GM12878 (cell line): ENCODE data around the gene PF4V1. TPM values are rescaled to one million over a fixed set of nuclear protein-coding genes. Genes with fewer than 3 reads are reported as not detected.

Experiments
- ATAC-seq: fragments of 200-7000 bp; cut with Tn5 transposase; 3 replicates; pipeline ENCODE4 v1.9.1; 2020; ENCODE audit warnings: mild to moderate bottlenecking, moderate library complexity
- BruUV-seq: library from RNA; stranded (reverse); fragments of 400-500 nt; replicated peaks from 2 replicates; lab custom pipeline; 2021; lab: Mats Ljungman, UMichigan
- CTCF ChIA-PET: fragments of 300-600 bp; sonication (Branson Sonifier 250); formaldehyde crosslinking; extraction: SDS; loops from one replicate; lab custom pipeline; 2021; ENCODE audit warnings: inconsistent platforms; lab: Yijun Ruan, JAX
- POLR2A ChIA-PET: fragments of 350-600 bp; formaldehyde crosslinking; extraction: SDS; loops from one replicate; lab custom pipeline; 2021; ENCODE audit warnings: inconsistent platforms; lab: Charles Lee
- RAD21 ChIA-PET: fragments of 300-600 bp; sonication (Branson Sonifier 250); formaldehyde crosslinking; loops from one replicate; lab custom pipeline; 2023; ENCODE audit warnings: antibody characterized with exemption; ENCODE audit not compliant: unreplicated experiment; lab: Charles Lee
- SMC1A ChIA-PET: fragments of 300-600 bp; sonication (Branson Sonifier 250); formaldehyde crosslinking; loops from one replicate; lab custom pipeline; 2023; ENCODE audit not compliant: unreplicated experiment, uncharacterized antibody; lab: Charles Lee
- DNase-seq: peaks from one replicate; pipeline ENCODE4 v3.0.0-alpha.2; 2011; ENCODE audit warnings: low read depth, low spot score
- FAIRE-seq: peaks from 3 replicates; lab custom pipeline; 2011; peaks lifted over from hg19 to GRCh38; lab: Jason Lieb, UNC
- H2AFZ ChIP-seq: 2 replicates; pipeline ENCODE4 v1.6.0; 2011; ENCODE audit warnings: low read depth, low read length, control low read depth; ENCODE audit not compliant: control insufficient read depth
- H3K27ac ChIP-seq: 2 replicates; pipeline ENCODE4 v1.5.1; 2011; ENCODE audit warnings: control low read depth; ENCODE audit not compliant: control insufficient read depth, insufficient read depth
- H3K27me3 ChIP-seq, 2 experiments: replicated peaks in 1 of 2; 2 replicates each; pipeline versions ENCODE4 v1.6.0 to v1.6.1; 2011; ENCODE audit warnings: low read length in 1 of 2; ENCODE audit not compliant: control insufficient read depth in 2 of 2, insufficient read depth in 2 of 2
- H3K36me3 ChIP-seq, 2 experiments: 2 replicates each; pipeline ENCODE4 v1.5.1; 2011; ENCODE audit warnings: low read length in 1 of 2; ENCODE audit not compliant: control insufficient read depth in 2 of 2, insufficient read depth in 2 of 2
- H3K4me1 ChIP-seq: 2 replicates; pipeline ENCODE4 v1.6.1; 2011; ENCODE audit warnings: mild to moderate bottlenecking, low read length, moderate library complexity, mixed read lengths; ENCODE audit not compliant: control insufficient read depth, insufficient read depth
- H3K4me2 ChIP-seq: 2 replicates; pipeline ENCODE4 v1.6.0; 2011; ENCODE audit warnings: control low read depth; ENCODE audit not compliant: control insufficient read depth, insufficient read depth
- H3K4me3 ChIP-seq: fragments of 200-600 bp; sonication (generic); 2 replicates; pipeline ENCODE4 v1.5.1; 2016
- H3K79me2 ChIP-seq: 2 replicates; pipeline ENCODE4 v1.6.0; 2011; ENCODE audit warnings: low read length; ENCODE audit not compliant: control insufficient read depth, insufficient read depth
- H3K9ac ChIP-seq: 2 replicates; pipeline ENCODE4 v1.8.0; 2011; ENCODE audit warnings: low read length, control low read depth, mixed read lengths; ENCODE audit not compliant: control insufficient read depth, insufficient read depth
- H3K9me3 ChIP-seq: replicated peaks from 3 replicates; pipeline ENCODE4 v1.5.1; 2011; ENCODE audit warnings: mild to moderate bottlenecking, low read length; ENCODE audit not compliant: control insufficient read depth, insufficient read depth
- H4K20me1 ChIP-seq: 2 replicates; pipeline ENCODE4 v1.6.0; 2011; ENCODE audit not compliant: control insufficient read depth, insufficient read depth
- BMI1 ChIP-seq: fragments of 450-650 bp; IDR thresholded peaks from 2 replicates; pipeline ENCODE4 v1.6.1; 2016; ENCODE audit warnings: mild to moderate bottlenecking, moderate library complexity, borderline replicate concordance
- IKZF1 ChIP-seq: fragments of 450-650 bp; conservative IDR thresholded peaks from 2 replicates; pipeline ENCODE4 v1.6.1; 2017; ENCODE audit warnings: antibody characterized with exemption, mild to moderate bottlenecking
- MEF2B ChIP-seq: fragments of 450-650 bp; IDR thresholded peaks from 2 replicates; pipeline ENCODE4 v1.6.1; 2018; ENCODE audit warnings: mild to moderate bottlenecking, moderate library complexity; ENCODE audit not compliant: partially characterized antibody, poor library complexity, severe bottlenecking
- NFYB ChIP-seq: IDR thresholded peaks from 2 replicates; pipeline ENCODE4 v1.6.1; 2011; ENCODE audit warnings: low read depth, mild to moderate bottlenecking, low read length, improper control_type of control experiment, moderate library complexity; ENCODE audit not compliant: insufficient read depth
- PKNOX1 ChIP-seq: fragments of 450-650 bp; IDR thresholded peaks from 2 replicates; pipeline ENCODE4 v1.6.1; 2016; ENCODE audit warnings: mild to moderate bottlenecking
- PML ChIP-seq: IDR thresholded peaks from 2 replicates; pipeline ENCODE4 v1.6.1; 2012; ENCODE audit warnings: low read length, inconsistent platforms
- RELA ChIP-seq: fragments of 450-650 bp; IDR thresholded peaks from 2 replicates; pipeline ENCODE4 v1.8.0; 2014; ENCODE audit warnings: borderline replicate concordance; ENCODE audit not compliant: partially characterized antibody
- SREBF1 ChIP-seq: IDR thresholded peaks from 2 replicates; pipeline ENCODE4 v1.6.1; 2012; ENCODE audit warnings: mild to moderate bottlenecking, low read length
- STAT1 ChIP-seq: fragments of 450-650 bp; conservative IDR thresholded peaks from 2 replicates; pipeline ENCODE4 v1.6.1; 2014; ENCODE audit warnings: antibody characterized with exemption, mild to moderate bottlenecking
- YY1 ChIP-seq: IDR thresholded peaks from 2 replicates; pipeline ENCODE4 v1.6.1; 2011; ENCODE audit warnings: low read depth, mild to moderate bottlenecking, low read length
- WGBS: methylation state at CpG from one replicate; pipeline ENCODE4 v1.1.6; 2016; ENCODE audit warnings: low lambda C conversion rate; ENCODE audit not compliant: insufficient replicate concordance, insufficient coverage; ENCODE audit errors: missing lambda C conversion rate; 5-methylcytosine and 5-hydroxymethylcytosine counted together
- in situ Hi-C: fragments of 300-500 bp; cut with MboI; formaldehyde crosslinking; loops from 9 replicates; pipeline ENCODE4 v1.14.3; 2018; ENCODE audit warnings: mixed read lengths
- intact Hi-C: fragments of 100-400 bp; cut with micrococcal nuclease; formaldehyde crosslinking; loops from one replicate; pipeline ENCODE4 v1.14.2; 2022; ENCODE audit not compliant: unreplicated experiment
- polyA plus RNA-seq, 11 experiments: library from polyadenylated mRNA; depleted of rRNA in 4 of 11; unstranded in 6 of 11; stranded (reverse) in 5 of 11; fragments of >200 nt; fragmentation: Nextera tagmentation in 4 of 11; fragmentation: Illumina TruSeq in 1 of 11; extraction: Ambion mirVana in 4 of 11; extraction: Trizol in 1 of 11; gene quantifications; 1 replicate in 1 of 11; 2 replicates in 10 of 11; pipeline versions ENCODE4 v1.2.1 to v1.2.3, GENCODE V29; 2011 to 2016; ENCODE audit warnings: inconsistent platforms in 2 of 11, missing spikeins in 2 of 11, low read depth in 1 of 11
- total RNA-seq, 4 experiments: library from RNA; depleted of rRNA in 3 of 4; stranded (reverse); fragments of >200 nt in 3 of 4; fragmentation: Illumina TruSeq in 1 of 4; extraction: Trizol in 1 of 4; gene quantifications; 2 replicates each; pipeline versions ENCODE4 v1.2.1 to v1.2.3, GENCODE V29; 2013 to 2021

PF4V1 gene
- total and polyA plus RNA-seq, 10 of the 15 experiments (the other 5 are each of a cell fraction or from before 2014, with no cell fraction given): not detected

- TF ChIP-seq YY1 (no peak), MEF2B (no peak), BMI1 (no peak), NFYB (no peak), STAT1 (no peak), IKZF1 (no peak), RELA (no peak), PKNOX1 (no peak)
- TF ChIP-seq, all 136 proteins: peak for 0
Observed at GRCh38 chr4:73872316-73873108, 19.4 kb downstream of the PF4V1 start (continued).

DNA sequence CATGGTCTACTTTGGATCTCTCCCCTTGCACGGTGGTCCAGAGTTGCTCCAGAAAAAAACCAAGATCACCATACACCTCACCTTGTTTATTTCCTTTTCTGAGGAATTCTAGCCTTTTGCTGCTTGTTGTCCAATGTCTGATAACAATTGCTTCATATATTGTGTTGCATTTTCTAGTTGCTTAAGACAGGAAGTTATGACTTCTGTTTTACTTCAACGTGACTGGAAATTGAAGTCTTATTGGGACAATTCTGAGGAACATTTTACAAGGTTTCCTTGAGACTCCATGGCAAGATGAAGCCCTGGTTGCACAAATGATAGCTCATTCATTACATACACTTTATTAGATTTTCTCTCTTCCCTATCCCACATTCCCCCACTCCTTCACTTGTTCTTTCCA lies 21.3 kb downstream of the PF4V1 start:
- POLR2A ChIA-PET: interaction anchor here (0.9 kb wide), 1 partner anchor 8 kb away, joined by 3 read pairs; no protein-coding TSS in a partner anchor
- FAIRE-seq: no peak

More for the DNA sequence above, 21.3 kb downstream of the PF4V1 start:
- ATAC-seq: no peak
- H4K20me1 ChIP-seq: no peaks in the 10 kb centered on the region
- H3K27me3 ChIP-seq: peaks cover 2% of the 10 kb centered on the region in 2 experiments; a peak in 2 of 4 replicates
- in situ Hi-C loops (no loop called here), intact Hi-C loops (no loop called here)
- H3K79me2 ChIP-seq: no peaks in the 10 kb centered on the region
- ChIA-PET RAD21 (no interaction called here), SMC1A (interaction anchor here (1.7 kb wide), 1 partner anchor 13 kb away, joined by 3 read pairs; no protein-coding TSS in a partner anchor), CTCF (interaction anchor here (0.6 kb wide), 1 partner anchor 20 kb away, joined by 3 read pairs; no protein-coding TSS in a partner anchor)
- no peak for DNase-seq
- H3K27ac ChIP-seq: no peak overlapping the region
- no peak overlapping the region for H2AFZ ChIP-seq
- TF ChIP-seq PML: no peak
- TF ChIP-seq SREBF1: no peak
- H3K9me3 ChIP-seq: no peaks in the 10 kb centered on the region
- BruUV-seq: no TSS peak
- H3K4me2 ChIP-seq: no peak overlapping the region
- 42% methylated on average over 2 of the region's 2 CpGs for WGBS
- H3K4me3 ChIP-seq: no peak overlapping the region
- no peak overlapping the region for H3K9ac ChIP-seq
- H3K36me3 ChIP-seq: no peaks in the 10 kb centered on the region
- no peaks in the 10 kb centered on the region for H3K4me1 ChIP-seq
